GM19328 (cell line): Measurements from ENCODE around the gene TEX9.
"Not testable (repeated sequence)": the region's sequence is repeated elsewhere in the genome, so short reads cannot be mapped to it uniquely, and the experiment has no call there.

Source experiments
- ATAC-seq: cut with Tn5 transposase; IDR thresholded peaks from one replicate; pipeline ENCODE4 v1.9.1; 2021; ENCODE audit warnings: mild to moderate bottlenecking, moderate library complexity; ENCODE audit not compliant: unreplicated experiment

TEX9 gene

GRCh38 chr15:56365075-56365711 is at the start of gene TEX9:
Gene TEX9 (plus strand): TSS chr15:56365426. CDS start chr15:56365451, 25 bp downstream.
- ATAC-seq = peak; percentile 84

GRCh38 chr15:56316561-56316960 is 48.7 kb upstream of the TEX9 start:
- ATAC-seq = not testable (repeated sequence)

- ATAC-seq = no peak
These were observed 44.9 kb upstream of the TEX9 start for GRCh38 chr15:56320316-56320715.

DNA sequence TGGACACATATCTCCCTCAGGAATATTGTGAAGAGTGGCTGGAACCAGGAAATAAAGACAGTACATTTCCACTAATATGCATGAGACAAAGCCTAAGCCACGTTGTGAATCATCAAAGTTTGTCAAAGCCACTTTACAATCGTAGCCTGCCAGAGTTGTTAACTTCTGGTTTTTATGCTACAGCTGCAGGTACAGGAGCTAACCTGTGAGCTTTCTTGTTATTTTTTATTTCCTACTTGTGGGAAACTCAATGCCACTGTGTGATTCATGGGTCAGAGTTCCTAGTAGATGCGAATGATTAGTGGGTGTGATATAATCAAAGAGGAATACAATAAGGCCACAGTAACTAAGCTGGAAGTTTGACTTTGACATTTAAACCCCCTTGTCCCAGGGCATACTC is 44.4 kb upstream of the TEX9 start:
- ATAC-seq = no peak

DNA sequence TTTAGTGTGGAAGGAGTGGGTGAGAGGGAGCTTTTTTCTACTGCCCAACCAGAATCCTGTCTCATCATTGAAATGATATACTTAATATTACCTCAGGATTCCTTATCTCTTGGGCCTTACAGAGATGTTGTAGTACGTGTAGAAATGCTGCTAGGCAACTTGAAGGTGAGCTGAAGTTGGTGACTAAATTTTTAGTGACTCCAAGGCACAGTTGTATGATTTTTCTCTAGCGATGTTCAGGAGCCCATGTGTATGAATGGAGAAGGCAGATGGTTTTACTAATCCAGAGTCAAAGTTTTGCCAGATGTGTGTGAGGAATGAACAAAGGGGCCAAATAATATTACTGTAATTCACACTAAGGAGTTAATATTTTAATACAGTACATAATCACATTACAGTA is 42.8 kb upstream of the TEX9 start:
- no peak for ATAC-seq

DNA sequence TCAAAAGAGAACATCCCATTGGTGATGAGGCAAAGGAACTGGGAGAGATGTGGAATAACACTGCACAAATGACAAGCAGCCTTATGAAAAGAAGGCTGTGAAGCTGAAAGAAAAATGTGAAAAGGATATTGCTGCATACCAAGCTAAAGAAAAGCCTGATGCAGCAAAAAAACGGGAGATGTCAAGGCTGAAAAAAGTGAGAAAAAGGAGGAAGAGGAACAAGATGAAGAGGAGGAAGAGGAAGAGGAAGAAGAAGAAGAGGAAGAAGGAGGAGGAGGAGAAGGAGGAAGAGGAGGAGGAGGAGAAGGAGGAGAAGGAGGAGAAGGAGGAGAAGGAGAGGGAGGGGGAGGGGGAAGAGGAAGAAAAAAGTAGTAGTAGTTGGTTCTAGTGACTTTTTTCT is 41.8 kb upstream of the TEX9 start:
- no peak for ATAC-seq

GRCh38 chr15:56325186-56325585 is 40.0 kb upstream of the TEX9 start:
- ATAC-seq = no peak

DNA sequence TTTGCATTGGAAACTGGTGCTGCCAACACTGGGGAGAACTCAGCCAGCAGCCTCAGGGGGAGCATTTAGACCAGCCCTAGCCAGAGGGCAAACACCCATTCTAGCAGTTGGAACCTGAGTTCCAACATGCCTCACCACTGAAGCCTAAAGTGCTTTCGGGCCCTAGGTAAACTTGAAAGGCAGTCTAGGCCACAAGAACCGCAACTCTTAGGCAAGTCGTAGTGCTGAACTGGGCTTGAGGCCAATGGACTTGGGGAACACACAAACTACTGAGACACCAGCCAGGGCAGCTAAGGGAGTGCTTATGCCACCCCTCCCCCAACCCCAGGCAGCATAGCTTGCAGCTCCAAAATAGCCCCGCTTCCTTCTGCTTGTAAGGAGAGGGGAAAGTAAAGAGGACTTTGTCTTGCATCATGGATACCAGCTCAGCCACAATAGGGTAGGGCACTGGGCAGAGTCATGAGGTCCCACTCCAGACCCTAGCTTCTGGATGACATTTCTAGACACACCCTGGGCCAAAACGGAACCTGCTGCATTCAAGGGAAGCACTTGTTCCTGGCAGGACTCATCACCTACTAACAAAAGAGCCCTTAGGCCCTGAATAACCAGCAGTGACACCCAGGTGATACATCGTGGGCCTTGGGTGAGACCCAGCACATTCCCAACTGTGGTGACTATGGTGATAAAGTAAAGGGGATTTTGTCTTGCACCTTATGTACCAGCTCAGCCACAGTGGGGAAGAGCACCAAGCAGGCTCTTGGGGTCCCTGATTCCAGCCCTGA is 37.3 kb upstream of the TEX9 start:
- no peak for ATAC-seq

- ATAC-seq = no peak
These were observed 28.0 kb upstream of the TEX9 start for GRCh38 chr15:56337084-56337725.

DNA sequence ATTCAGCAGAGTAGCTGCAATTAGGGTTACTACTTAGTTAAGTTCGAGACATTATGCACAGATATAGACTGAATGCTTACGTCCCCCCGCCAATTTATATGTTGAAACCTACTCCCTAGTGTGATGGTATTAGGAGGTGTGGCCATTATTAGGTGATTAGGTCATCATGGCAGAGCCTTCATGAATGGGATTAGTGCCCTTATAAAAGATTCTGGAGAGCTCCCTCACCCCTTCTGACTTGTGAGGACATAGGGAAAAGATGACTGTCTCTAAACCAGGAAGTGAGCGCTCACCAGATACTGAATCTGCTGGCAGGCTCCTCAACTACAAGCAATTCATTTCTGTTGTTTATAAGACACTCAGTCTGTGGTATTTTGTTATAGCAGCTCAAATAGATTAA is 25.6 kb upstream of the TEX9 start:
- no peak for ATAC-seq

DNA sequence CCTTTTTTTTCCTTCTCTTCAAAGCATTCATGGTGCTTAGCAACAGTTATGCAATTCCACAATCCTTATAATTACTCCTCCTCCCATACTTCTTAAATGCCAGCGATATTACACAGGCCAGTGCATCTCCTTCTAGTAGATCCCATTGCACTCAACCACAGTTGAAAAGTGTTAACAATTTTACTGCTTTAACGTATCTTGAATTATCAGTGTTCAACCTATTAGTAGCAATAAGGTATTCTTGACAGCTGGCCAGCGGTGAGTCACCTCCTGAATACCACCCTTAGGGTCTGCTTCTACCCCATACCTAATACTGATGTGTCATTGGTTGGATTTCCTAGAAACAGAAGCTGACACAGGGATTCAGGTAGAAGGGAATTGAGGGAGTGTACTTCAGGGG is 24.0 kb upstream of the TEX9 start:
- no peak for ATAC-seq

DNA sequence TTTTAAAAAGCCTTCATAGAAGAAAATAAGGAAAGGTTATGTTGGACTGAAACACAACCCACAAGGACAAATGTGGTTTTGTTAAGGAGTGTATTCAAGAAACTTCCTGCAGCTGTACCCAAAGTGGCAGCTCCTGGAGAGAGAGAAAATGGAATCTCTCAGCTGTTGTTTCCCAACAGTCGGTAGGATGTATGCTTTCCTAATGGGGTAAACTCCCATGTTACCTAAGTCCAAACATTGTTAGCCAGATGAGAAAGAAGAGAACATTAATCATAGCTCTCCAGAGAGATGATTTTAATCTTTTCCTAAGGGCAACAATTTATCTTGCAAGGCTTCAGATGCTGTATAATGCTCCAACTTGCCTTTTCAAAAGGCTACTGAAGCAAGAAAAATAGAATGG is 22.6 kb upstream of the TEX9 start:
- ATAC-seq = no peak

- ATAC-seq = no peak
These were observed 21.3 kb upstream of the TEX9 start for GRCh38 chr15:56343879-56344278.

- no peak for ATAC-seq
These were observed 20.9 kb upstream of the TEX9 start for GRCh38 chr15:56344336-56344735.

DNA sequence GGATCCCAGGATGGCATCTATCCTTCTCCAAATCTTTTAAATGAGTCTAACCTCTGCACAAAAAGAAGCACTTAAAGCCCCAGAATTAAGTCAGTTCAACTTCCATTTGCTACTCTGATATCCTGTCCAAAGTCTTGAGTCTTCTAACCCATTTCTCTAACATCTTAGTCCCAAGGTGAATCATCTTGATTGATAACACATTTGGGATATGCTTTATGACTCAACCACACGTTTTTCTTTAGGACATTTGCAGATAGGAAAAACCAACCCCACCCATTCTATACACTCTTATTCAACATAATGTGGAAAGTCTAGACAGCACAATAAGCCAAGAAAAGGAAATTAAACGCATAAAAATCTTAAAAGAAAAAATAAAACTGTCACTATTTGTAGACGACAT is 18.8 kb upstream of the TEX9 start:
- ATAC-seq = no peak

GRCh38 chr15:56349554-56349953 is 15.7 kb upstream of the TEX9 start:
- no peak for ATAC-seq

DNA sequence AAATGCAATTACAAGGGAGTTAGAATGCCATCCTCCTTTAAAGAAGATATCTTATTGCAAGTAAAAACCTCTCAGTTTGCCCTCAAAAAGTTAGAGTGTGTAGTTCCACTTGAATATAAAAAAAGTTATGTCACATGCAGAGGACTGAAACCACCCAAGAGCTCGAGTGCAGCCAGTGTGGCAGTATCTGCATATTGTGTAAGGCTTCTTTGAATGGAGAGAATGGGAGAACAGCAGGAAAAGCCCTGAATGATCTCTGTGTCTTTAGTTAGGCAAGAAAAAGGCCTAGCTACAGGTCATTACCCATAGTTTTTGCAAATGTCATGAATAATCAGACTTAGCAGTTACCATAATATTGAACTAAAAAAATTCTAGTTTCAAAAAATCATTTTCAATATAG is 13.9 kb upstream of the TEX9 start:
- no peak for ATAC-seq

DNA sequence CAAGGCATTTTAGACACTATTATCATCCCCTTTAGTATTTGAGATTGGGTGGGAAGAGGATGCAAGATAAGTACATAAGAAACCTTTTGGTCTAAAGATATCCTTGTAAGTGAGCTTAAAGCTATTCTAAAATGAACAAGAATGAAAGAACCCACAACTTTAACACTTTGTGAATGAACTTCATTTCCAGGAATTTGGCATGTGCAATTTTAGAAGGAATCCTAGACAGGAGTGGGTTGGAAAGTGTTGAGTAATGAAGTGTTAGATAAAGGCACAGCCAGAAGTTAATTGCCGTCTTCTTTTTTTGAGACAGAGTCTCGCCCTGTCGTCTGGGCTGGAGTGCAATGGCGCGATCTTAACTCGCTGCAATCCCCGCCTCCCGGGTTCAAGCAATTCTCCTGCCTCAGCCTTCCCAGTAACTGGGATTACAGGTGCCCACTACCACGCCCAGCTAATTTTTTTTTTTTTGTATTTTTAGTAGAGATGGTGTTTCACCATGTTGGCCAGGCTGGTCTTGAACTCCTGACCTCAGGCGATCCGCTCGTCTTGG is 13.2 kb upstream of the TEX9 start:
- no peak for ATAC-seq

DNA sequence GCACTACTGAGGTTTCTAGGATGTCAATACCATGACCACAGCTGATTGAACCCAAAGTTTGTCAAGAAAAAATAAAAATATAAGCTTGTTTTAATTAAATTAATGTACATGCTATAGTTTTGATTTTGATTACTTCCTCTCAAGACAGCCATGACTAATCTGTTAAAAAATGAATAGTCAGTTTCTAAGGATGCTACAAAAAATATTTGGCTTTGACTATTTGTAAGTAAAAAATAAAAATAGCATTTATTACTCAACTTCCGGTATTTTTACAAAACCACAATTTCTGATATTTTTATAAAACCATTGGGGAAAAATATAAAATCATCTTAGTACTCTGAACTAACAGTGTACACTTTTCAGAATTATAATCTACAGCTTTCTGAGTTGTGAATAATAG is 12.1 kb upstream of the TEX9 start:
- ATAC-seq = no peak

DNA sequence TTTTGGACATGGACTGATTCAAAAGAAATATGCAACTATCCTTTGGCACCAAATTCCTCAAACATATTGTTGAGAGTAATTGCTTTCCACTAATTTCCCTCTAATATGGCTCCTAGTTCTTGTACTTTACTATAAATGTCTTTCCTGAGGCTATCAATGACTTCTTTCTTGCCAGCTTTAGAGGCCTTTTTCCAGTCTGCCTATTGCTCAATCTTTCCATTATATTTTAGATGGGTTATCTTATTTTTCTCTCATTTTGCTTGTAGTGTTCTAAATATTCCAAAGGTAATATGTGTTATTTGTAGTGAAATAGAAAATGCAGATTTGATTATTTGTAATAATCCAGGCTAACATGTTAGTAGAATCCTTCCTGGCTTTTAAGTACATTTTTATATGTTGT is 11.5 kb upstream of the TEX9 start:
- ATAC-seq = no peak

DNA sequence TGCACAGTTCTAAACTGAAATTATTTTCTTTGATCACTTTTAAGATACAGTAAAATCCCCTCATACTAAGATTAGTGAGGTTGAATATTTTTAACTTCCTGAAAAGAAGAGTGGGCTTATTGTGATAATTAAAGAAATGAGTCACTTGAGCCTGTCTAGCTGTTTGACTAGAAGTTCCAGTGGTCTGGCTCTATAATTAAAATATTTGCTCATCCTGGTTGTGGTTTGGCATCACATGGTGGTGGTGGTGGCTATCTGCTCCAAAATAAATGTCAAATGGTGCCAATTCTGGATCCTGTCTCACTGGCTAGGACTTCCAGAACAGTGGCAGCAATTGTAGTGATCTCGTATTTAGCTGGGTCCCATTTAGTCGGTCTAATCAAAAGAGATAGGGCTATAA is 8.6 kb upstream of the TEX9 start:
- peak; percentile 70 for ATAC-seq

DNA sequence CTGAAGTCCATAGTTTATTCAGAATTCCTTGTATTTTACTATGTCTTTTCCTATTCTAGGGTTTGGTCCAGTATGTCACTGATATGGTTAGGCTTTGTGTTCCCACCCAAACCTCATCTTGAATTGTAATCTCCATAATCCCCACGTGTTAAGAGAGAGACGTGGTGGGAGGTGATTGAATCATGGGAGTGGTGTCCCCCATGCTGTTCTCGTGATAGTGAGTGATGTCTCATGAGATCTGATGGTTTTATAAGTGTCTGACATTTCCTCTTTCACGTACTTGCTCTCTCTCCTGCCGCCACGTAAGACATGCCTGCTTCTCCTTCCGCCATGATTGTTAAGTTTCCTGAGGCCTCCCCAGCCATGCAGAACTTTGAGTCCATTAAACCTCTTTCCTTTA is 6.6 kb upstream of the TEX9 start:
- ATAC-seq = no peak
